SK-N-SH treated with all-trans-retinoic acid at 6 μM for 48 hours (cell line): ENCODE data around the gene OST4.

Source experiments
- ATAC-seq: fragments of 200-7000 bp; cut with Tn5 transposase; 3 replicates; pipeline ENCODE4 v1.9.1; 2020; ENCODE audit warnings: mild to moderate bottlenecking, moderate library complexity
- ARNTL ChIP-seq: fragments of 450-650 bp; formaldehyde crosslinking; IDR thresholded peaks from 2 replicates; pipeline ENCODE4 v1.5.0; 2020; ENCODE audit warnings: low read depth, mild to moderate bottlenecking, moderate library complexity, borderline replicate concordance
- CSDC2 ChIP-seq: fragments of 250-450 bp; sonication (Bioruptor Pico); IDR thresholded peaks from 2 replicates; pipeline ENCODE4 v1.5.0; 2020; ENCODE audit warnings: mild to moderate bottlenecking, moderate library complexity
- ESRRG ChIP-seq: fragments of 250-450 bp; sonication (Bioruptor Pico); IDR thresholded peaks from 2 replicates; pipeline ENCODE4 v1.6.1; 2021; ENCODE audit warnings: mild to moderate bottlenecking
- ISL1 ChIP-seq: fragments of 250-450 bp; sonication (Bioruptor Pico); IDR thresholded peaks from 2 replicates; pipeline ENCODE4 v2.1.2; 2022; ENCODE audit warnings: mild to moderate bottlenecking, moderate library complexity
- OSR1 ChIP-seq: fragments of 250-450 bp; sonication (Bioruptor Pico); IDR thresholded peaks from 2 replicates; pipeline ENCODE4 v1.8.0; 2022; ENCODE audit warnings: moderate library complexity, mild to moderate bottlenecking, inconsistent platforms
- PPARA ChIP-seq: fragments of 250-450 bp; sonication (Bioruptor Pico); IDR thresholded peaks from 2 replicates; pipeline ENCODE4 v1.5.0; 2020; ENCODE audit warnings: mild to moderate bottlenecking, borderline replicate concordance
- SNAI2 ChIP-seq: fragments of 250-450 bp; sonication (Bioruptor Pico); IDR thresholded peaks from 2 replicates; pipeline ENCODE4 v1.5.0; 2020; ENCODE audit warnings: mild to moderate bottlenecking, moderate library complexity
- TCF4 ChIP-seq: fragments of 250-450 bp; sonication (Bioruptor Pico); IDR thresholded peaks from 2 replicates; pipeline ENCODE4 v1.8.0; 2021; ENCODE audit warnings: mild to moderate bottlenecking, moderate library complexity, borderline replicate concordance
- TOX ChIP-seq: fragments of 250-450 bp; sonication (Bioruptor Pico); IDR thresholded peaks from 2 replicates; pipeline ENCODE4 v1.8.0; 2021; ENCODE audit warnings: mild to moderate bottlenecking, moderate library complexity, borderline replicate concordance
- ZC3H10 ChIP-seq: fragments of 250-450 bp; sonication (Bioruptor Pico); IDR thresholded peaks from 2 replicates; pipeline ENCODE4 v1.5.1; 2021; ENCODE audit warnings: mild to moderate bottlenecking, moderate library complexity
- ZFP3 ChIP-seq: fragments of 250-450 bp; sonication (Bioruptor Pico); IDR thresholded peaks from 2 replicates; pipeline ENCODE4 v1.5.0; 2020; ENCODE audit warnings: mild to moderate bottlenecking, moderate library complexity
- ZFP30 ChIP-seq: fragments of 450-650 bp; formaldehyde crosslinking; IDR thresholded peaks from 2 replicates; pipeline ENCODE4 v1.5.0; 2022; ENCODE audit warnings: mild to moderate bottlenecking, moderate library complexity
- ZNF565 ChIP-seq: fragments of 450-650 bp; formaldehyde crosslinking; conservative IDR thresholded peaks from 2 replicates; pipeline ENCODE4 v1.5.0; 2020; ENCODE audit warnings: low read depth, mild to moderate bottlenecking, moderate library complexity
- ZNF70 ChIP-seq: fragments of 450-650 bp; formaldehyde crosslinking; IDR thresholded peaks from 2 replicates; pipeline ENCODE4 v1.5.0; 2020; ENCODE audit warnings: mild to moderate bottlenecking, moderate library complexity
- ZNF8 ChIP-seq: fragments of 450-650 bp; formaldehyde crosslinking; IDR thresholded peaks from 2 replicates; pipeline ENCODE4 v1.5.0; 2020; ENCODE audit warnings: mild to moderate bottlenecking, moderate library complexity
- TF ChIP-seq, protein P1 (sequence below): fragments of 250-450 bp; sonication (Bioruptor Pico); IDR thresholded peaks from 2 replicates; pipeline ENCODE4 v1.5.0; 2020; ENCODE audit warnings: mild to moderate bottlenecking, moderate library complexity
- TF ChIP-seq, protein P2 (sequence below): fragments of 250-450 bp; sonication (Bioruptor Pico); IDR thresholded peaks from 2 replicates; pipeline ENCODE4 v1.8.0; 2021; ENCODE audit warnings: low read depth, mild to moderate bottlenecking, moderate library complexity, borderline replicate concordance
- TF ChIP-seq, protein P3 (sequence below): fragments of 250-450 bp; sonication (Bioruptor Pico); IDR thresholded peaks from 2 replicates; pipeline ENCODE4 v1.5.1; 2021; ENCODE audit warnings: mild to moderate bottlenecking, moderate library complexity
- TF ChIP-seq, protein P4 (sequence below): fragments of 250-450 bp; sonication (Bioruptor Pico); IDR thresholded peaks from 2 replicates; pipeline ENCODE4 v1.8.0; 2020; ENCODE audit warnings: mild to moderate bottlenecking, moderate library complexity, borderline replicate concordance
- TF ChIP-seq, protein P5 (sequence below): fragments of 250-450 bp; sonication (Bioruptor Pico); IDR thresholded peaks from 2 replicates; pipeline ENCODE4 v1.5.1; 2020; ENCODE audit warnings: low read depth, mild to moderate bottlenecking, moderate library complexity

OST4 gene

DNA sequence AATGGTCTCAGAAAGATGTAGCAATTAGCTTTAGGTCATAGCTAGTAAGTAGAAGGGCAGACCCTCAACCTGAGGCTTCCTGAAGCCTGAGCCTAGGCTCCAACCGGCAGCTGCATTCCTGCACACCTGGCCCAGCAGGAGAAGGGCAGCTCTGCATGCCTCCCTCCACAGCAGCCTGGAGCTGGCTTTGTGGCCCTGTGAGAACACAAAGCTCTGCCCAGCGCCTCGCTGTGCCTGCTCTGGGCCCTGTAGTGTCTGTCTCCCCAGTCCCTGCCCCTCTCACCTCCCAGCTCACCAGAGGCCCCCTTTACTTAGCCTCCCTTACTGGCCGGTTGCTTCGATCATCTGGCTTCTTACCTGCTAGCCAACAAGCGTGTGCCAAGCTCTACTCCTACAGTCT, 32.0 kb downstream of the OST4 start:
- ATAC-seq: no peak
- TF ChIP-seq TCF4 (no peak), ESRRG (CRISPR knock-in tag) (no peak), ISL1 (CRISPR knock-in tag) (no peak), SNAI2 (CRISPR knock-in tag) (no peak), ZC3H10 (no peak), PPARA (CRISPR knock-in tag) (no peak), CSDC2 (CRISPR knock-in tag) (no peak), ZFP3 (no peak)
- TF ChIP-seq, protein P1, sequence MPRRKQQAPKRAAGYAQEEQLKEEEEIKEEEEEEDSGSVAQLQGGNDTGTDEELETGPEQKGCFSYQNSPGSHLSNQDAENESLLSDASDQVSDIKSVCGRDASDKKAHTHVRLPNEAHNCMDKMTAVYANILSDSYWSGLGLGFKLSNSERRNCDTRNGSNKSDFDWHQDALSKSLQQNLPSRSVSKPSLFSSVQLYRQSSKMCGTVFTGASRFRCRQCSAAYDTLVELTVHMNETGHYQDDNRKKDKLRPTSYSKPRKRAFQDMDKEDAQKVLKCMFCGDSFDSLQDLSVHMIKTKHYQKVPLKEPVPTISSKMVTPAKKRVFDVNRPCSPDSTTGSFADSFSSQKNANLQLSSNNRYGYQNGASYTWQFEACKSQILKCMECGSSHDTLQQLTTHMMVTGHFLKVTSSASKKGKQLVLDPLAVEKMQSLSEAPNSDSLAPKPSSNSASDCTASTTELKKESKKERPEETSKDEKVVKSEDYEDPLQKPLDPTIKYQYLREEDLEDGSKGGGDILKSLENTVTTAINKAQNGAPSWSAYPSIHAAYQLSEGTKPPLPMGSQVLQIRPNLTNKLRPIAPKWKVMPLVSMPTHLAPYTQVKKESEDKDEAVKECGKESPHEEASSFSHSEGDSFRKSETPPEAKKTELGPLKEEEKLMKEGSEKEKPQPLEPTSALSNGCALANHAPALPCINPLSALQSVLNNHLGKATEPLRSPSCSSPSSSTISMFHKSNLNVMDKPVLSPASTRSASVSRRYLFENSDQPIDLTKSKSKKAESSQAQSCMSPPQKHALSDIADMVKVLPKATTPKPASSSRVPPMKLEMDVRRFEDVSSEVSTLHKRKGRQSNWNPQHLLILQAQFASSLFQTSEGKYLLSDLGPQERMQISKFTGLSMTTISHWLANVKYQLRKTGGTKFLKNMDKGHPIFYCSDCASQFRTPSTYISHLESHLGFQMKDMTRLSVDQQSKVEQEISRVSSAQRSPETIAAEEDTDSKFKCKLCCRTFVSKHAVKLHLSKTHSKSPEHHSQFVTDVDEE: no peak
- TF ChIP-seq, protein P2, sequence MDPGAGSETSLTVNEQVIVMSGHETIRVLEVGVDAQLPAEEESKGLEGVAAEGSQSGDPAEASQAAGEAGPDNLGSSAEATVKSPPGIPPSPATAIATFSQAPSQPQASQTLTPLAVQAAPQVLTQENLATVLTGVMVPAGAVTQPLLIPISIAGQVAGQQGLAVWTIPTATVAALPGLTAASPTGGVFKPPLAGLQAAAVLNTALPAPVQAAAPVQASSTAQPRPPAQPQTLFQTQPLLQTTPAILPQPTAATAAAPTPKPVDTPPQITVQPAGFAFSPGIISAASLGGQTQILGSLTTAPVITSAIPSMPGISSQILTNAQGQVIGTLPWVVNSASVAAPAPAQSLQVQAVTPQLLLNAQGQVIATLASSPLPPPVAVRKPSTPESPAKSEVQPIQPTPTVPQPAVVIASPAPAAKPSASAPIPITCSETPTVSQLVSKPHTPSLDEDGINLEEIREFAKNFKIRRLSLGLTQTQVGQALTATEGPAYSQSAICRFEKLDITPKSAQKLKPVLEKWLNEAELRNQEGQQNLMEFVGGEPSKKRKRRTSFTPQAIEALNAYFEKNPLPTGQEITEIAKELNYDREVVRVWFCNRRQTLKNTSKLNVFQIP (CRISPR knock-in tag): no peak

DNA sequence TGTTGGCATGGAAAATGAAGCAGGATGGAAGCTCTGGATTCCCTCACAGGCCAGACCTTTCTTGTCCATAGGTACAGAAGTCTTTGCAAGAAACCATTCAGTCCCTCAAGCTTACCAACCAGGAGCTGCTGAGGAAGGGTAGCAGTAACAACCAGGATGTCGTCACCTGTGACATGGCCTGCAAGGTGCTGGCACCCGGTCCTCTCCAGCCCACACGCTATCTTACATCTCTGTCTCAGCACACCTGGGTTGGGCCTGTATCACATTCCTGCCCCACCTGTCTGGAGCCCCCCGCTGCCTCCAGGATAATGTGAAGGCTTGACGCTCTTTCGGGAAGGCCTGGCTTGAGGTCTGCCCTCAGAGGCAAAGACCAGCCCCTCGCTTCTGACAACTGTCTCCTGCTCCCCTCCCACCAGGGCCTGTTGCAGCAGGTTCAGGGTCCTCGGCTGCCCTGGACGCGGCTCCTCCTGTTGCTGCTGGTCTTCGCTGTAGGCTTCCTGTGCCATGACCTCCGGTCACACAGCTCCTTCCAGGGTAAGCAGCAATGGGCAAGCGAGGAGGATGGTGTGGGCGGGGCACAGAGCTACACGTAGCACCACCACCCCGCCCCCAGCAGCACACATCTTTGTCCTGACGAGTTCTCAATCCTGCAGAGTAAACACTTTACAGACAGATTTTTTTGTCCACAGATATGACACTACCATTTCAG, 32.7 kb downstream of the OST4 start:
- TF ChIP-seq ZNF8 (CRISPR knock-in tag): no peak
- TF ChIP-seq, protein P3, sequence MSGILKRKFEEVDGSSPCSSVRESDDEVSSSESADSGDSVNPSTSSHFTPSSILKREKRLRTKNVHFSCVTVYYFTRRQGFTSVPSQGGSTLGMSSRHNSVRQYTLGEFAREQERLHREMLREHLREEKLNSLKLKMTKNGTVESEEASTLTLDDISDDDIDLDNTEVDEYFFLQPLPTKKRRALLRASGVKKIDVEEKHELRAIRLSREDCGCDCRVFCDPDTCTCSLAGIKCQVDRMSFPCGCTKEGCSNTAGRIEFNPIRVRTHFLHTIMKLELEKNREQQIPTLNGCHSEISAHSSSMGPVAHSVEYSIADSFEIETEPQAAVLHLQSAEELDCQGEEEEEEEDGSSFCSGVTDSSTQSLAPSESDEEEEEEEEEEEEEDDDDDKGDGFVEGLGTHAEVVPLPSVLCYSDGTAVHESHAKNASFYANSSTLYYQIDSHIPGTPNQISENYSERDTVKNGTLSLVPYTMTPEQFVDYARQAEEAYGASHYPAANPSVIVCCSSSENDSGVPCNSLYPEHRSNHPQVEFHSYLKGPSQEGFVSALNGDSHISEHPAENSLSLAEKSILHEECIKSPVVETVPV (CRISPR knock-in tag): no peak
- TF ChIP-seq CSDC2 (CRISPR knock-in tag): no peak
- TF ChIP-seq ZFP30: no peak
- no peak for TF ChIP-seq SNAI2 (CRISPR knock-in tag)
- TF ChIP-seq, protein P4, sequence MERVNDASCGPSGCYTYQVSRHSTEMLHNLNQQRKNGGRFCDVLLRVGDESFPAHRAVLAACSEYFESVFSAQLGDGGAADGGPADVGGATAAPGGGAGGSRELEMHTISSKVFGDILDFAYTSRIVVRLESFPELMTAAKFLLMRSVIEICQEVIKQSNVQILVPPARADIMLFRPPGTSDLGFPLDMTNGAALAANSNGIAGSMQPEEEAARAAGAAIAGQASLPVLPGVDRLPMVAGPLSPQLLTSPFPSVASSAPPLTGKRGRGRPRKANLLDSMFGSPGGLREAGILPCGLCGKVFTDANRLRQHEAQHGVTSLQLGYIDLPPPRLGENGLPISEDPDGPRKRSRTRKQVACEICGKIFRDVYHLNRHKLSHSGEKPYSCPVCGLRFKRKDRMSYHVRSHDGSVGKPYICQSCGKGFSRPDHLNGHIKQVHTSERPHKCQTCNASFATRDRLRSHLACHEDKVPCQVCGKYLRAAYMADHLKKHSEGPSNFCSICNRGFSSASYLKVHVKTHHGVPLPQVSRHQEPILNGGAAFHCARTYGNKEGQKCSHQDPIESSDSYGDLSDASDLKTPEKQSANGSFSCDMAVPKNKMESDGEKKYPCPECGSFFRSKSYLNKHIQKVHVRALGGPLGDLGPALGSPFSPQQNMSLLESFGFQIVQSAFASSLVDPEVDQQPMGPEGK (CRISPR knock-in tag): no peak

DNA sequence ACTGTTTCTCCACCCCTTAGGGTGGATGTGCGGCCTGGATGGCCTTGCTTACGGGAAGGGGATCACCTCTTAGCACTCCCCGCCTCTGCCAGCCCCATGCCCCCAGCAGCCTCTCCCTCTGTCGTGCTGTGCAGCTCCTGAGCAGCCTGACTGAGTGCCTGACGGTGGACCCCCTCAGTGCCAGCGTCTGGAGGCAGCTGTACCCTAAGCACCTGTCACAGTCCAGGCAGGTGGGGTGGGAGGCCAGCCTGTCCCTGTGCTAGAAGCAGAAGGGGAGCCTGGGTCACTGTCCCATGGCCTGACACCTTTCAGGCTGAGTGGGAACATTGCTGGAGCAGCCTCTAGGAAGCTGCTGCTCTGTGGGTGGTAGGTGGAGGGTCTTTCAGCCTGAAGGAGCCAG, 33.4 kb downstream of the OST4 start:
- TF ChIP-seq TOX (no peak), ESRRG (CRISPR knock-in tag) (no peak), ZNF8 (CRISPR knock-in tag) (no peak), ZNF70 (no peak), ZC3H10 (no peak), ISL1 (CRISPR knock-in tag) (no peak), ZNF565 (CRISPR knock-in tag) (no peak), TCF4 (no peak), ARNTL (CRISPR knock-in tag) (no peak), SNAI2 (CRISPR knock-in tag) (no peak), ZFP30 (no peak), OSR1 (CRISPR knock-in tag) (no peak)
- TF ChIP-seq, protein P2 (CRISPR knock-in tag): no peak
- TF ChIP-seq, protein P4 (CRISPR knock-in tag): no peak
- TF ChIP-seq, protein P3 (CRISPR knock-in tag): no peak
- TF ChIP-seq, protein P5, sequence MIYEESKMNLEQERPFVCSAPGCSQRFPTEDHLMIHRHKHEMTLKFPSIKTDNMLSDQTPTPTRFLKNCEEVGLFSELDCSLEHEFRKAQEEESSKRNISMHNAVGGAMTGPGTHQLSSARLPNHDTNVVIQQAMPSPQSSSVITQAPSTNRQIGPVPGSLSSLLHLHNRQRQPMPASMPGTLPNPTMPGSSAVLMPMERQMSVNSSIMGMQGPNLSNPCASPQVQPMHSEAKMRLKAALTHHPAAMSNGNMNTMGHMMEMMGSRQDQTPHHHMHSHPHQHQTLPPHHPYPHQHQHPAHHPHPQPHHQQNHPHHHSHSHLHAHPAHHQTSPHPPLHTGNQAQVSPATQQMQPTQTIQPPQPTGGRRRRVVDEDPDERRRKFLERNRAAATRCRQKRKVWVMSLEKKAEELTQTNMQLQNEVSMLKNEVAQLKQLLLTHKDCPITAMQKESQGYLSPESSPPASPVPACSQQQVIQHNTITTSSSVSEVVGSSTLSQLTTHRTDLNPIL: no peak
- no peak for ATAC-seq

More for the DNA sequence above, 32.7 kb downstream of the OST4 start:
- ATAC-seq: no peak
